DND-41 (cell line): ENCODE results near the gene TMPRSS4.

Experiments
- ATAC-seq: fragments of 200-7000 bp; cut with Tn5 transposase; 3 replicates; pipeline ENCODE4 v1.9.1; 2021; ENCODE audit warnings: low read depth; ENCODE audit not compliant: insufficient read depth
- DNase-seq: peaks from one replicate; pipeline ENCODE4 v3.0.0-alpha.2; 2020
- H2AFZ ChIP-seq: 2 replicates; pipeline ENCODE4 v1.6.0; 2012; ENCODE audit warnings: low read depth, low read length
- H3K27ac ChIP-seq: 2 replicates; pipeline ENCODE4 v1.5.1; 2012; ENCODE audit warnings: low read length, inconsistent platforms
- H3K27me3 ChIP-seq: fragments of 200-600 bp; sonication (generic); 2 replicates; pipeline ENCODE4 v1.6.0; 2012; ENCODE audit warnings: low read length, mild to moderate bottlenecking, inconsistent platforms; ENCODE audit not compliant: insufficient read depth, poor library complexity
- H3K36me3 ChIP-seq: 2 replicates; pipeline ENCODE4 v1.5.1; 2012; ENCODE audit warnings: low read length, inconsistent platforms; ENCODE audit not compliant: insufficient read depth
- H3K4me1 ChIP-seq: 2 replicates; pipeline ENCODE4 v1.5.1; 2012; ENCODE audit warnings: mild to moderate bottlenecking, low read length; ENCODE audit not compliant: insufficient read depth
- H3K4me2 ChIP-seq: 2 replicates; pipeline ENCODE4 v1.6.0; 2012; ENCODE audit warnings: mild to moderate bottlenecking, moderate library complexity, low read length, inconsistent platforms; ENCODE audit not compliant: insufficient read depth
- H3K4me3 ChIP-seq, 2 experiments: fragments of 200-600 bp in 1 of 2; shearing (Covaris generic) in 1 of 2; 2 replicates each; pipeline ENCODE4 v1.5.1; 2012 to 2016; ENCODE audit warnings: inconsistent platforms in 2 of 2, low read length in 2 of 2, mild to moderate bottlenecking in 2 of 2, low read depth in 1 of 2, moderate library complexity in 1 of 2
- H3K79me2 ChIP-seq: 2 replicates; pipeline ENCODE4 v1.6.0; 2012; ENCODE audit warnings: low read length, inconsistent platforms; ENCODE audit not compliant: insufficient read depth
- H3K9ac ChIP-seq: 2 replicates; pipeline ENCODE4 v1.6.0; 2012; ENCODE audit warnings: low read depth, mild to moderate bottlenecking, inconsistent platforms, low read length, moderate library complexity
- H3K9me3 ChIP-seq: 2 replicates; pipeline ENCODE4 v1.5.1; 2012; ENCODE audit warnings: low read length, moderate library complexity, mild to moderate bottlenecking, inconsistent platforms; ENCODE audit not compliant: insufficient read depth, severe bottlenecking
- H4K20me1 ChIP-seq: 2 replicates; pipeline ENCODE4 v1.6.0; 2012; ENCODE audit warnings: low read length; ENCODE audit not compliant: insufficient read depth
- CTCF ChIP-seq: IDR thresholded peaks from 2 replicates; pipeline ENCODE4 v1.5.1; 2012; ENCODE audit warnings: borderline replicate concordance, low read length, moderate library complexity, mild to moderate bottlenecking; ENCODE audit not compliant: poor library complexity, severe bottlenecking; ENCODE audit errors: extremely low read depth
- EZH2 ChIP-seq: IDR thresholded peaks from 3 replicates; pipeline ENCODE4 v1.6.1; 2012; ENCODE audit warnings: borderline replicate concordance, low read depth, mild to moderate bottlenecking, moderate library complexity, low read length, inconsistent platforms; ENCODE audit not compliant: severe bottlenecking

TMPRSS4 gene

GRCh38 chr11:118105657-118106305, 28.9 kb downstream of the TMPRSS4 start:
- H3K9ac ChIP-seq = no peak overlapping the region
- H2AFZ ChIP-seq = no peak overlapping the region
- H3K4me2 ChIP-seq = no peak overlapping the region
- no peaks in the 10 kb centered on the region for H3K4me1 ChIP-seq
- no peaks in the 10 kb centered on the region for H3K36me3 ChIP-seq
- TF ChIP-seq EZH2 (no peak), CTCF (no peak)
- DNase-seq (no peak), ATAC-seq (no peak)
- H3K27me3 ChIP-seq = peaks cover 15% of the 10 kb centered on the region
- no peaks in the 10 kb centered on the region for H3K79me2 ChIP-seq
- no peak overlapping the region for H3K27ac ChIP-seq
- no peaks in the 10 kb centered on the region; the same call in 1 of the 2 replicates for H4K20me1 ChIP-seq
- no peak overlapping the region for H3K4me3 ChIP-seq
- H3K9me3 ChIP-seq = no peaks in the 10 kb centered on the region

DNA sequence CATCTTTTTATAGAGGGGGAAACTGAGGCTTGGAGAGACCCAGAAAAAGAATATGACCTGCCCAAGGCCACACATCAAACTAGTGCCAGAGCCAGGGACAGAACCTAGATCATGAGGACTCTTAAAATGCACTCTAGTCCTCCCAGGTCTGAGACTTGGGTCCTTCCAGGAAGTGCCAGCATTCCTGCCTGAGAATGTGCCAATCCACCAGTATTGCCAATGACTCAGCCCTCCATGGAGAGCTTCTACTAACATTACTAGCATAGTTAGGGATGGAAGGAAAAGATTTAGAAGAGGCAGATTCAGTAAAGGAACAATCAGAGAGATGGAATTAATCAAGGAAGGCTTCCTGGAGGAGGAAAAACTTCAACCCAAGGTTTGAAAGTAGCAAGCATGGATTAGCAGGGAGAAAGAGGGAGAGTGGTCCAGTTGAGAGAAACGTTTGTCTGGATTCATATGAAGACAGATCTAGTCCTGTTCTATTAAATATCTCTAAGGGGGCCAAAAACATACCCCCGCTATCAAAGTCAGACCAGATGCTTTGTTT, 30.0 kb downstream of the TMPRSS4 start:
- H3K36me3 ChIP-seq = no peaks in the 10 kb centered on the region
- no peak overlapping the region for H3K9ac ChIP-seq
- no peaks in the 10 kb centered on the region for H3K4me1 ChIP-seq
- H3K79me2 ChIP-seq = no peaks in the 10 kb centered on the region
- no peak overlapping the region for H3K4me3 ChIP-seq
- peaks cover 13% of the 10 kb centered on the region for H3K27me3 ChIP-seq
- no peak for TF ChIP-seq EZH2
- no peak for TF ChIP-seq CTCF
- no peak for DNase-seq
- no peak overlapping the region for H3K4me2 ChIP-seq
- H4K20me1 ChIP-seq = no peaks in the 10 kb centered on the region; the same call in 1 of the 2 replicates
- no peak overlapping the region for H3K27ac ChIP-seq
- no peak overlapping the region for H2AFZ ChIP-seq
- no peak for ATAC-seq
- no peaks in the 10 kb centered on the region for H3K9me3 ChIP-seq

DNA sequence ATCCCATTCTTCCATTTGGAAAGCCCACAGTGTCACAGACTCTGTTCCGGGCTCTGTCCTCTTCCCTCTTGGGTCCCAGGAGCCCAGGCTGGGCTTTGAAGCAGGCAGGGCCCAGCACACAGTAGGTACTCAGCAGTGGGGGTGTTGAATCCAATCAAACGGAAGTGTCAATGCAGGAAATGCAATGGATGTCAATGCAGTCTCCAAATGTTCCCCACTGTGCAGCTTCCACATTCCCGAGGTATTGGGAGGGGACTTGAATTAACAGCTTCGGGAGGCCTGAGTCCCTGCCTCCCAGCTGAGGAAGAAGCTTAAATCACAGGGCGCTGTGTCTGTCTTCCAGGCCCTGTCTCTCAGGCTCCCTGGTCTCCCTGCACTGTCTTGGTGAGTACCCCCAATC, 31.6 kb downstream of the TMPRSS4 start:
- Histone ChIP-seq H3K27me3 (peaks cover 17% of the 10 kb centered on the region), H3K4me1 (no peaks in the 10 kb centered on the region), H3K79me2 (no peaks in the 10 kb centered on the region), H3K9me3 (no peaks in the 10 kb centered on the region), H3K36me3 (no peaks in the 10 kb centered on the region), H2AFZ (no peak overlapping the region), H4K20me1 (no peaks in the 10 kb centered on the region; the same call in 1 of the 2 replicates), H3K9ac (no peak overlapping the region), H3K27ac (no peak overlapping the region), H3K4me2 (no peak overlapping the region), H3K4me3 (no peak overlapping the region)
- DNase-seq = no peak
- ATAC-seq = no peak
- TF ChIP-seq CTCF = no peak
- TF ChIP-seq EZH2 = no peak
